ENCODE results near the gene ABLIM3. TPM values are rescaled to one million over a fixed set of nuclear protein-coding genes. Genes with fewer than 3 reads are reported as not detected.
A peak's percentile ranks its signal among the peaks of the same experiment; 100 is the strongest.

Gene ABLIM3
- total and polyA plus RNA-seq, 12 donors, result 1.6 to 27.6 (median 12.9) TPM

- WGBS, 4 donors, result 64 to 80% (median 79%) methylated on average over 1 of the region's 1 CpG
- DNase-seq, result no peak
- intact Hi-C loops (cut with DNase I), result no loop called here
- H3K9me3 ChIP-seq (replicated peaks in 1 of 3), result no peaks in the 10 kb centered on the region
- H3K27me3 ChIP-seq, result peaks cover 21% of the 10 kb centered on the region
- TF ChIP-seq CTCF (IDR thresholded peaks at IDR 0.05), result no peak
- no peak for TF ChIP-seq POLR2A (IDR thresholded peaks at IDR 0.05)
- H3K27ac ChIP-seq, result no peak overlapping the region
- H3K4me3 ChIP-seq, result no peak overlapping the region
- no peaks in the 10 kb centered on the region for H3K36me3 ChIP-seq (replicated peaks in 1 of 2)
- H3K4me1 ChIP-seq (replicated peaks in 1 of 2), result no peaks in the 10 kb centered on the region
Observed at GRCh38 chr5:149274939-149275338, 133.6 kb downstream of the ABLIM3 start.

DNA sequence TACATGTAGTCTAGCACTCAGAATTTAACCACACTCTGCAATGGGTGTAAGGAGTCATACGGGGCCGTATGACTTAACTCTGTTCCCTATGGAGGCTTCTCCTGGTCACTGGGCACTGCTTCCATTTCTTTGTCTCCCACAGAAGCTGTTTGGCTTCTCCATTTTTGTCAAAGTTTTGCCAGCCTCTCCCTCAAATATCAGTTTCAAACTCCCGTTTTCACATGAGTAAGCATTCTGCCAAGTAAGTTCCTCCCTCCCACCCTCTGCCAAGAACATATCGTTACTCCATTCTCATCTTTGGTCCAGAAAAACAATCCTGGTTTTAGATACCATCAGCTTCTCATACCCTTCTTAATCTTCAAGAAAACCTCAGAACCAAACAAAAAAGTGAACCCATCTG, 136.5 kb downstream of the ABLIM3 start:
- TF ChIP-seq POLR2A (IDR thresholded peaks at IDR 0.05), result no peak
- no peak for TF ChIP-seq CTCF (IDR thresholded peaks at IDR 0.05)
- no peaks in the 10 kb centered on the region for H3K9me3 ChIP-seq (replicated peaks in 1 of 3)
- H3K4me3 ChIP-seq, result no peak overlapping the region
- WGBS, 4 donors, result 59 to 63% (median 61%) methylated on average over 4 of the region's 4 CpGs
- peaks cover 2% of the 10 kb centered on the region for H3K27me3 ChIP-seq
- peak overlapping the region in 1 of 5 donors; percentile 24 for H3K27ac ChIP-seq
- intact Hi-C loops (cut with DNase I), result no loop called here
- no peaks in the 10 kb centered on the region for H3K4me1 ChIP-seq (replicated peaks in 1 of 2)
- H3K36me3 ChIP-seq (replicated peaks in 1 of 2), result no peaks in the 10 kb centered on the region
- no peak for DNase-seq

DNA sequence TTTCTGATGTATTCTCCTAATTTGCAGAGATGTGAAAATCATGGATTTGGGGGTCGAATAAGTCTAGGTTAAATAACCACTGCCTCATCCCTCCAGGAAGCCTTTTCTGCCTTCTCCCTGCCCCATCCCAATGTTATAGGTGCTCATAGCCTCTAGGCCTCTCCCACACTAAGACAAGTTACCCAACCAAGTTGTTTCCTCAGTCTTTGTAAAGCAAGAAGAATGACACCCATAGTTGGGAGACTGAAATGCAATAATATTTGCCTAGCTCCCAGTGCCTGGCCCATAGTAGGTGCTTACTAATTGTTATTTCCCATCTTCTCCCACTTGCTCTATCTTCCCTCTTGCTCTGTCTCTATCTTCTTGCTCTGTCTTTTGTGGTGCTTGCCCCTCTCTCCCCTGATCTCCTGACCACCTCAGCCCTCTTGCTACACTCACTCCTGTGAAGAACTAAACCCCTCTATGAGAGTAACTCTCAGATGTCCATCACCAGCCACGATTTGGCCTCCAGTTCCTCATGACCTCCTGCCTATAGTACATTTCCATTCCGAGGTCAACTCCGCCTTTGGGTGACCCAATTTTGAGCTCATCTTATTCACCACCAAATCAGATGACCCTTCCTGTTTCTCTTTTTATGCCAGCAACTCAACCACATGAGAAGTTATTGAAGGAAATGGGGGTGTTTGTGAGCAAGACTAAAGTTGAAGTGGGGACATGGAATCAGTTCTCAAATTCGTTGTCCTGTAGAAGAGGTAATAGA, 137.3 kb downstream of the ABLIM3 start:
- DNase-seq, result no peak
- Histone ChIP-seq H3K27me3 (no peaks in the 10 kb centered on the region), H3K27ac (no peak overlapping the region), H3K4me1 (replicated peaks in 1 of 2) (no peaks in the 10 kb centered on the region), H3K9me3 (replicated peaks in 1 of 3) (no peaks in the 10 kb centered on the region), H3K4me3 (no peak overlapping the region), H3K36me3 (replicated peaks in 1 of 2) (no peaks in the 10 kb centered on the region)
- no peak for TF ChIP-seq POLR2A (IDR thresholded peaks at IDR 0.05)
- no peak for TF ChIP-seq CTCF (IDR thresholded peaks at IDR 0.05)
- 55 to 78% (median 58%) methylated on average over 5 of the region's 5 CpGs for WGBS, 4 donors
- intact Hi-C loops (cut with DNase I), result no loop called here

DNA sequence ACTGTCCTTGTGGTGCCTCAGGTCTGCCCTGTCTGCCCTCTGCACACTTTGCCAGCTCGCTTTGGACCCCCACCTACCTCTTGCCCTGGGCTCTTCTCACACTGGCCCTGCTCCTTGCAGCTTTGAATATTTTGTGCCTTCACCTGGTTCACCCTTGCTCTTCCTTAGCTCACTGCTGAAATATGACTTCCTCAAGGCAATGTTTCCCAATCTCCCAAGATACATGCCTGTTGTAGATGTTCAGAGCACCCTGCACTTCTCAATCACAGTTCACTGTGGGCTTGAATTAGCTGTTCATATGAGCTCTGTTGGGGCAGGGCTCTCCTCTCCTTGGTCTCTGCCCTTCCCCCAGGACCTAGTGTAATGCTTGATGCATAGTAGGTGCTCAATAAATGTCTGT, 138.4 kb downstream of the ABLIM3 start:
- H3K36me3 ChIP-seq (replicated peaks in 1 of 2), result no peaks in the 10 kb centered on the region
- DNase-seq, result no peak
- no peaks in the 10 kb centered on the region for H3K9me3 ChIP-seq (replicated peaks in 1 of 3)
- intact Hi-C loops (cut with DNase I), result no loop called here
- no peak for TF ChIP-seq CTCF (IDR thresholded peaks at IDR 0.05)
- no peak for TF ChIP-seq POLR2A (IDR thresholded peaks at IDR 0.05)
- 68 to 82% (median 76%) methylated on average over 1 of the region's 1 CpG for WGBS, 4 donors
- H3K4me1 ChIP-seq (replicated peaks in 1 of 2), result no peaks in the 10 kb centered on the region
- H3K4me3 ChIP-seq, result no peak overlapping the region
- peak overlapping the region in 1 of 5 donors; percentile 30 for H3K27ac ChIP-seq
- H3K27me3 ChIP-seq, result no peaks in the 10 kb centered on the region

Data from adrenal gland (tissue), 12 donors.